Activated CD4-positive, alpha-beta memory T cell treated with anti-CD3 and anti-CD28 coated beads for 36 hours (primary cell): Measurements from ENCODE around the gene MAP2K3. TPM values are rescaled to one million over a fixed set of nuclear protein-coding genes. Genes with fewer than 3 reads are reported as not detected.
"Not testable (repeated sequence)": the region's sequence is repeated elsewhere in the genome, so short reads cannot be mapped to it uniquely, and the experiment has no call there.

Source experiments
- CTCF ChIA-PET: fragments of 350-600 bp; sonication (Branson Sonifier 250); formaldehyde crosslinking; loops from one replicate; lab custom pipeline; 2021; ENCODE audit warnings: antibody characterized with exemption, inconsistent platforms; lab: Charles Lee
- POLR2A ChIA-PET: fragments of 350-600 bp; sonication (Branson Sonifier 250); formaldehyde crosslinking; loops from one replicate; lab custom pipeline; 2021; ENCODE audit warnings: antibody characterized with exemption; lab: Charles Lee
- DNase-seq: peaks from one replicate; pipeline ENCODE4 v3.0.0-alpha.2; 2020
- H3K27ac Mint-ChIP-seq: one replicate; pipeline ENCODE4 v1.8.0; 2021; ENCODE audit warnings: mixed read lengths
- H3K27me3 Mint-ChIP-seq: one replicate; pipeline ENCODE4 v1.8.0; 2021; ENCODE audit warnings: mixed read lengths
- H3K36me3 Mint-ChIP-seq: one replicate; pipeline ENCODE4 v1.8.0; 2021; ENCODE audit warnings: mixed read lengths
- H3K4me1 Mint-ChIP-seq: one replicate; pipeline ENCODE4 v1.8.0; 2021; ENCODE audit warnings: low read depth, mixed read lengths
- H3K4me3 Mint-ChIP-seq: one replicate; pipeline ENCODE4 v1.8.0; 2021; ENCODE audit warnings: mild to moderate bottlenecking, mixed read lengths
- H3K9me3 Mint-ChIP-seq: one replicate; pipeline ENCODE4 v1.8.0; 2021; ENCODE audit warnings: mixed read lengths
- intact Hi-C: fragments of 100-400 bp; cut with micrococcal nuclease; formaldehyde crosslinking; loops from one replicate; pipeline ENCODE4 v1.15.1; 2023
- total RNA-seq, 2 experiments: library from RNA; stranded (reverse); gene quantifications; one replicate each; pipeline ENCODE4 v1.2.3, GENCODE V29; 2021

MAP2K3 gene
- total RNA-seq, 2 experiments from 2014 or later, result 132 to 134 TPM

GRCh38 chr17:21319686-21320375 lies 35.3 kb downstream of the MAP2K3 start:
- H3K27ac Mint-ChIP-seq, DNase-seq, POLR2A ChIA-PET, H3K4me3 Mint-ChIP-seq, H3K36me3 Mint-ChIP-seq, H3K9me3 Mint-ChIP-seq, H3K4me1 Mint-ChIP-seq, H3K27me3 Mint-ChIP-seq, CTCF ChIA-PET: not testable (repeated sequence)
- intact Hi-C loops, result loop anchor here (5.0 to 10.0 kb wide), 2 partner anchors 135 to 192 kb away; no protein-coding TSS in a partner anchor

GRCh38 chr17:21320430-21320829 lies 35.9 kb downstream of the MAP2K3 start:
- intact Hi-C loops, result loop anchor here (5.0 to 10.0 kb wide), 2 partner anchors 134 to 192 kb away; no protein-coding TSS in a partner anchor
- H3K9me3 Mint-ChIP-seq, DNase-seq, H3K27me3 Mint-ChIP-seq, H3K36me3 Mint-ChIP-seq, CTCF ChIA-PET, H3K4me1 Mint-ChIP-seq, H3K27ac Mint-ChIP-seq, H3K4me3 Mint-ChIP-seq, POLR2A ChIA-PET: not testable (repeated sequence)

- DNase-seq, H3K36me3 Mint-ChIP-seq, POLR2A ChIA-PET, H3K27me3 Mint-ChIP-seq, H3K27ac Mint-ChIP-seq, H3K4me1 Mint-ChIP-seq, H3K9me3 Mint-ChIP-seq, H3K4me3 Mint-ChIP-seq: not testable (repeated sequence)
- intact Hi-C loops, result loop anchor here (5.0 to 10.0 kb wide), 2 partner anchors 134 to 191 kb away; no protein-coding TSS in a partner anchor
- CTCF ChIA-PET, result interaction anchor here (1.6 kb wide), 1 partner anchor 42 kb away, joined by 5 read pairs; no protein-coding TSS in a partner anchor
Observed at GRCh38 chr17:21321061-21321460, 36.5 kb downstream of the MAP2K3 start.

- DNase-seq, H3K9me3 Mint-ChIP-seq, H3K27ac Mint-ChIP-seq, POLR2A ChIA-PET, H3K4me1 Mint-ChIP-seq, H3K4me3 Mint-ChIP-seq, H3K27me3 Mint-ChIP-seq, H3K36me3 Mint-ChIP-seq: not testable (repeated sequence)
- CTCF ChIA-PET, result interaction anchor here (1.6 kb wide), 1 partner anchor 43 kb away, joined by 5 read pairs; no protein-coding TSS in a partner anchor
- intact Hi-C loops, result loop anchor here (2.0 to 10.0 kb wide), 3 partner anchors 35 to 191 kb away; no protein-coding TSS in a partner anchor
Observed at GRCh38 chr17:21321744-21322191, 37.3 kb downstream of the MAP2K3 start.

- H3K27me3 Mint-ChIP-seq, H3K9me3 Mint-ChIP-seq, H3K36me3 Mint-ChIP-seq, H3K4me1 Mint-ChIP-seq, DNase-seq, POLR2A ChIA-PET: not testable (repeated sequence)
- intact Hi-C loops, result loop anchor here (2.0 to 10.0 kb wide), 3 partner anchors 37 to 189 kb away; no protein-coding TSS in a partner anchor
- Mint-ChIP-seq H3K4me3 (peak overlapping the region; percentile 90), H3K27ac (peak overlapping the region; percentile 76)
- CTCF ChIA-PET, result interaction anchor here (0.6 kb wide), 1 partner anchor 189 kb away, joined by 4 read pairs; no protein-coding TSS in a partner anchor
Observed at GRCh38 chr17:21323257-21324111, 39.0 kb downstream of the MAP2K3 start.

GRCh38 chr17:21324741-21325140 lies 40.2 kb downstream of the MAP2K3 start:
- H3K4me3 Mint-ChIP-seq, H3K27me3 Mint-ChIP-seq, H3K4me1 Mint-ChIP-seq, DNase-seq, CTCF ChIA-PET, H3K27ac Mint-ChIP-seq, POLR2A ChIA-PET, H3K36me3 Mint-ChIP-seq: not testable (repeated sequence)
- H3K9me3 Mint-ChIP-seq, result peaks cover 10% of the 10 kb centered on the region
- intact Hi-C loops, result loop anchor here (5.0 to 10.0 kb wide), 2 partner anchors 130 to 188 kb away; no protein-coding TSS in a partner anchor

GRCh38 chr17:21327921-21328320 lies 43.4 kb downstream of the MAP2K3 start:
- H3K27me3 Mint-ChIP-seq, H3K4me3 Mint-ChIP-seq, POLR2A ChIA-PET, CTCF ChIA-PET, H3K4me1 Mint-ChIP-seq, H3K36me3 Mint-ChIP-seq, DNase-seq, H3K27ac Mint-ChIP-seq: not testable (repeated sequence)
- intact Hi-C loops, result loop anchor here (10.0 kb wide), 1 partner anchor 127 kb away; no protein-coding TSS in a partner anchor
- H3K9me3 Mint-ChIP-seq, result peaks cover 15% of the 10 kb centered on the region

GRCh38 chr17:21328778-21329177 lies 44.3 kb downstream of the MAP2K3 start:
- DNase-seq, H3K27me3 Mint-ChIP-seq, H3K4me3 Mint-ChIP-seq, H3K4me1 Mint-ChIP-seq, CTCF ChIA-PET, H3K27ac Mint-ChIP-seq, H3K36me3 Mint-ChIP-seq, POLR2A ChIA-PET: not testable (repeated sequence)
- intact Hi-C loops, result loop anchor here (10.0 kb wide), 1 partner anchor 126 kb away; no protein-coding TSS in a partner anchor
- peaks cover 13% of the 10 kb centered on the region for H3K9me3 Mint-ChIP-seq

- H3K4me1 Mint-ChIP-seq, result no peaks in the 10 kb centered on the region
- no peak for DNase-seq
- ChIA-PET POLR2A (no interaction called here), CTCF (no interaction called here)
- peaks cover 4% of the 10 kb centered on the region for H3K27me3 Mint-ChIP-seq
- intact Hi-C loops, result no loop called here
- peaks cover 11% of the 10 kb centered on the region for H3K9me3 Mint-ChIP-seq
- H3K27ac Mint-ChIP-seq, result no peak overlapping the region
- no peaks in the 10 kb centered on the region for H3K36me3 Mint-ChIP-seq
- H3K4me3 Mint-ChIP-seq, result no peak overlapping the region
Observed at GRCh38 chr17:21330436-21331160, 46.1 kb downstream of the MAP2K3 start.

- H3K9me3 Mint-ChIP-seq, H3K27ac Mint-ChIP-seq, POLR2A ChIA-PET, intact Hi-C loops, H3K4me1 Mint-ChIP-seq, H3K4me3 Mint-ChIP-seq, H3K27me3 Mint-ChIP-seq, H3K36me3 Mint-ChIP-seq, DNase-seq, CTCF ChIA-PET: not testable (repeated sequence)
Observed at GRCh38 chr17:21336541-21337294, 52.2 kb downstream of the MAP2K3 start.

GRCh38 chr17:21337981-21338625 lies 53.6 kb downstream of the MAP2K3 start:
- H3K4me1 Mint-ChIP-seq, H3K36me3 Mint-ChIP-seq, H3K9me3 Mint-ChIP-seq, H3K27ac Mint-ChIP-seq, intact Hi-C loops, CTCF ChIA-PET, POLR2A ChIA-PET, H3K4me3 Mint-ChIP-seq, DNase-seq, H3K27me3 Mint-ChIP-seq: not testable (repeated sequence)
